Muscle layer of colon (tissue), 2 donors: Measurements from ENCODE around the gene LHFPL3.

ENCODE experiments used
- H3K27ac ChIP-seq: one replicate; pipeline ENCODE4 v1.7.0; 2013; ENCODE audit warnings: low read depth, mild to moderate bottlenecking, low read length, moderate library complexity
- H3K27me3 ChIP-seq, 2 donors: one replicate each; pipeline ENCODE4 v1.7.0; 2013; ENCODE audit warnings: low read length in 2 of 2, mild to moderate bottlenecking in 2 of 2; ENCODE audit not compliant: insufficient read depth in 2 of 2, control insufficient read depth in 1 of 2
- H3K36me3 ChIP-seq: one replicate; pipeline ENCODE4 v1.7.0; 2013; ENCODE audit warnings: mild to moderate bottlenecking, low read length; ENCODE audit not compliant: insufficient read depth
- H3K4me1 ChIP-seq: one replicate; pipeline ENCODE4 v1.7.0; 2013; ENCODE audit warnings: mild to moderate bottlenecking, low read length; ENCODE audit not compliant: insufficient read depth
- H3K4me3 ChIP-seq, 2 donors: one replicate each; pipeline ENCODE4 v1.7.0; 2013; ENCODE audit warnings: low read length in 2 of 2, low read depth in 1 of 2, mild to moderate bottlenecking in 1 of 2, moderate library complexity in 1 of 2
- H3K9ac ChIP-seq: one replicate; pipeline ENCODE4 v1.7.0; 2013; ENCODE audit warnings: low read length
- H3K9me3 ChIP-seq: one replicate; pipeline ENCODE4 v1.7.0; 2013; ENCODE audit warnings: mild to moderate bottlenecking, low read length
- donor health status: abdominal sarcoma.
- donor health status: Adenocarcinoma of cecum.

LHFPL3 gene

GRCh38 chr7:104943502-104944343 lies 615.3 kb downstream of the LHFPL3 start:
- Histone ChIP-seq H3K4me3 (no peak overlapping the region), H3K36me3 (no peaks in the 10 kb centered on the region), H3K9me3 (no peaks in the 10 kb centered on the region), H3K27me3 (no peaks in the 10 kb centered on the region), H3K9ac (no peak overlapping the region), H3K27ac (peak overlapping the region; percentile 48), H3K4me1 (peaks cover 23% of the 10 kb centered on the region)

- peaks cover 23% of the 10 kb centered on the region for H3K4me1 ChIP-seq
- H3K9me3 ChIP-seq: no peaks in the 10 kb centered on the region
- no peaks in the 10 kb centered on the region for H3K36me3 ChIP-seq
- no peaks in the 10 kb centered on the region for H3K27me3 ChIP-seq
- H3K9ac ChIP-seq: no peak overlapping the region
- H3K27ac ChIP-seq: peak overlapping the region; percentile 40
- no peak overlapping the region for H3K4me3 ChIP-seq
Measured at GRCh38 chr7:104945599-104945956, 617.2 kb downstream of the LHFPL3 start.

GRCh38 chr7:104946338-104946737 lies 617.9 kb downstream of the LHFPL3 start:
- Histone ChIP-seq H3K4me3 (no peak overlapping the region), H3K27me3 (no peaks in the 10 kb centered on the region), H3K27ac (no peak overlapping the region), H3K36me3 (no peaks in the 10 kb centered on the region), H3K4me1 (peaks cover 23% of the 10 kb centered on the region), H3K9me3 (no peaks in the 10 kb centered on the region), H3K9ac (no peak overlapping the region)

GRCh38 chr7:104950006-104950405 lies 621.6 kb downstream of the LHFPL3 start:
- no peaks in the 10 kb centered on the region for H3K27me3 ChIP-seq
- H3K9ac ChIP-seq: no peak overlapping the region
- no peaks in the 10 kb centered on the region for H3K36me3 ChIP-seq
- no peak overlapping the region for H3K4me3 ChIP-seq
- H3K4me1 ChIP-seq: peaks cover 16% of the 10 kb centered on the region
- H3K9me3 ChIP-seq: no peaks in the 10 kb centered on the region
- H3K27ac ChIP-seq: no peak overlapping the region

- H3K4me3 ChIP-seq: no peak overlapping the region
- H3K9me3 ChIP-seq: no peaks in the 10 kb centered on the region
- H3K9ac ChIP-seq: no peak overlapping the region
- H3K36me3 ChIP-seq: no peaks in the 10 kb centered on the region
- H3K27me3 ChIP-seq: no peaks in the 10 kb centered on the region
- peaks cover 11% of the 10 kb centered on the region for H3K4me1 ChIP-seq
- H3K27ac ChIP-seq: no peak overlapping the region
Measured at GRCh38 chr7:104950754-104951153, 622.4 kb downstream of the LHFPL3 start.

GRCh38 chr7:104951546-104951945 lies 623.1 kb downstream of the LHFPL3 start:
- no peak overlapping the region for H3K4me3 ChIP-seq
- H3K9me3 ChIP-seq: no peaks in the 10 kb centered on the region
- H3K36me3 ChIP-seq: no peaks in the 10 kb centered on the region
- no peak overlapping the region for H3K27ac ChIP-seq
- H3K27me3 ChIP-seq: no peaks in the 10 kb centered on the region
- no peak overlapping the region for H3K9ac ChIP-seq
- H3K4me1 ChIP-seq: peaks cover 11% of the 10 kb centered on the region

GRCh38 chr7:104955276-104955675 lies 626.9 kb downstream of the LHFPL3 start:
- H3K9me3 ChIP-seq: no peaks in the 10 kb centered on the region
- no peak overlapping the region for H3K27ac ChIP-seq
- peaks cover 33% of the 10 kb centered on the region for H3K4me1 ChIP-seq
- H3K4me3 ChIP-seq: no peak overlapping the region
- no peaks in the 10 kb centered on the region for H3K27me3 ChIP-seq
- no peak overlapping the region for H3K9ac ChIP-seq
- no peaks in the 10 kb centered on the region for H3K36me3 ChIP-seq
